Esophagus muscularis mucosa (tissue), 4 donors: ENCODE measurements around the gene SMIM12.

ENCODE experiments used
- EP300 ChIP-seq: sonication (generic); formaldehyde crosslinking; IDR thresholded peaks from one replicate; pipeline ENCODE4 v1.6.1; 2017; ENCODE audit warnings: antibody characterized with exemption
- POLR2A ChIP-seq: fragments of 450-650 bp; IDR thresholded peaks from one replicate; pipeline ENCODE4 v1.6.1; 2017; ENCODE audit warnings: antibody characterized with exemption, moderate library complexity, mild to moderate bottlenecking, low read depth
- TF ChIP-seq, protein P1 (sequence below), 3 experiments: fragments of 200-600 bp in 2 of 3; fragments of 450-650 bp in 1 of 3; sonication (generic) in 2 of 3; IDR thresholded peaks; one replicate each; pipeline ENCODE4 v1.5.1; 2017 to 2019; ENCODE audit warnings: antibody characterized with exemption in 3 of 3, mild to moderate bottlenecking in 2 of 3, moderate library complexity in 1 of 3

DNA sequence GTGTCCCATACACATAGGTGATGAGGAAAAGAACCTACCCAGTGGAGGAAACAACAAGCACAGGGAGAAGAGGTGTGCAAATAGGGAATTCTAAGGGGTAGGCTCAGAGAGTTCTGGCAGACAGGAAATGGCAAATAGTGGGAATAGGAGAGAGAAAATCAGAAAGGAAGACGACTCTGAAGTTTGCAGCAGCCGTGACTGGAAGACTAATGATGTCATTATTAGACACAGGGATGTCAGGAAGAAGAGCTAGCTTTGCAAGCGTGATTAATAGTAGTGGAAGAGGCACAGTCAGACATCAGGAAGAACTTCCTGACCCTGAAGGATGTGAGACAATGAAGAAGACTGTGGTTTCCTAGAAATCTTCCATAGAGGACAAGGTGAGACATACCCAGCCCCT is 48.8 kb upstream of the SMIM12 start:
- TF ChIP-seq EP300 (no peak), POLR2A (no peak)
- TF ChIP-seq, protein P1, sequence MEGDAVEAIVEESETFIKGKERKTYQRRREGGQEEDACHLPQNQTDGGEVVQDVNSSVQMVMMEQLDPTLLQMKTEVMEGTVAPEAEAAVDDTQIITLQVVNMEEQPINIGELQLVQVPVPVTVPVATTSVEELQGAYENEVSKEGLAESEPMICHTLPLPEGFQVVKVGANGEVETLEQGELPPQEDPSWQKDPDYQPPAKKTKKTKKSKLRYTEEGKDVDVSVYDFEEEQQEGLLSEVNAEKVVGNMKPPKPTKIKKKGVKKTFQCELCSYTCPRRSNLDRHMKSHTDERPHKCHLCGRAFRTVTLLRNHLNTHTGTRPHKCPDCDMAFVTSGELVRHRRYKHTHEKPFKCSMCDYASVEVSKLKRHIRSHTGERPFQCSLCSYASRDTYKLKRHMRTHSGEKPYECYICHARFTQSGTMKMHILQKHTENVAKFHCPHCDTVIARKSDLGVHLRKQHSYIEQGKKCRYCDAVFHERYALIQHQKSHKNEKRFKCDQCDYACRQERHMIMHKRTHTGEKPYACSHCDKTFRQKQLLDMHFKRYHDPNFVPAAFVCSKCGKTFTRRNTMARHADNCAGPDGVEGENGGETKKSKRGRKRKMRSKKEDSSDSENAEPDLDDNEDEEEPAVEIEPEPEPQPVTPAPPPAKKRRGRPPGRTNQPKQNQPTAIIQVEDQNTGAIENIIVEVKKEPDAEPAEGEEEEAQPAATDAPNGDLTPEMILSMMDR (IDR thresholded peaks at IDR 0.05) = no peak
